Measurements from ENCODE around the gene DEK.
"Not testable (repeated sequence)": the region's sequence is repeated elsewhere in the genome, so short reads cannot be mapped to it uniquely, and the experiment has no call there.

DEK gene

GRCh38 chr6:18264219-18264922 lies at the start of gene DEK:
Gene DEK (minus strand): TSS chr6:18264530. CDS start chr6:18263987, 543 bp downstream.
- H3K36me3 ChIP-seq (ENCODE audit: insufficient read depth, low read length), result peaks cover 27% of the 10 kb centered on the region
- H2AFZ ChIP-seq (ENCODE audit: low read depth, low read length), result peak within 1 kb of the TSS; percentile 66
- peaks cover 20% of the 10 kb centered on the region for H3K4me1 ChIP-seq (ENCODE audit: insufficient read depth, low read length)
- H3K9me3 ChIP-seq (ENCODE audit: low read length), result peaks cover 2% of the 10 kb centered on the region
- H3K27me3 ChIP-seq (ENCODE audit: insufficient read depth, low read length), result no peaks in the 10 kb centered on the region
- peak within 1 kb of the TSS; percentile 71 for H3K4me3 ChIP-seq (ENCODE audit: low read length)

- Histone ChIP-seq H3K36me3 (ENCODE audit: insufficient read depth, low read length) (no peaks in the 10 kb centered on the region), H2AFZ (ENCODE audit: low read depth, low read length) (no peak overlapping the region), H3K4me1 (ENCODE audit: insufficient read depth, low read length) (peaks cover 6% of the 10 kb centered on the region), H3K27me3 (ENCODE audit: insufficient read depth, low read length) (no peaks in the 10 kb centered on the region), H3K9me3 (ENCODE audit: low read length) (no peaks in the 10 kb centered on the region), H3K4me3 (ENCODE audit: low read length) (no peak overlapping the region)
Measured at GRCh38 chr6:18312368-18312767, 48.0 kb upstream of the DEK start.

- H2AFZ ChIP-seq (ENCODE audit: low read depth, low read length); H3K27me3 ChIP-seq (ENCODE audit: insufficient read depth, low read length); H3K4me3 ChIP-seq (ENCODE audit: low read length); H3K36me3 ChIP-seq (ENCODE audit: insufficient read depth, low read length); H3K9me3 ChIP-seq (ENCODE audit: low read length): not testable (repeated sequence)
- H3K4me1 ChIP-seq (ENCODE audit: insufficient read depth, low read length), result peaks cover 12% of the 10 kb centered on the region
Measured at GRCh38 chr6:18310010-18310409, 45.7 kb upstream of the DEK start.

- H2AFZ ChIP-seq (ENCODE audit: low read depth, low read length), result no peak overlapping the region
- H3K9me3 ChIP-seq (ENCODE audit: low read length), result no peaks in the 10 kb centered on the region
- H3K4me1 ChIP-seq (ENCODE audit: insufficient read depth, low read length), result peaks cover 12% of the 10 kb centered on the region
- no peaks in the 10 kb centered on the region for H3K36me3 ChIP-seq (ENCODE audit: insufficient read depth, low read length)
- no peak overlapping the region for H3K4me3 ChIP-seq (ENCODE audit: low read length)
- no peaks in the 10 kb centered on the region for H3K27me3 ChIP-seq (ENCODE audit: insufficient read depth, low read length)
Measured at GRCh38 chr6:18309046-18309445, 44.7 kb upstream of the DEK start.

- peaks cover 12% of the 10 kb centered on the region for H3K4me1 ChIP-seq (ENCODE audit: insufficient read depth, low read length)
- no peak overlapping the region for H2AFZ ChIP-seq (ENCODE audit: low read depth, low read length)
- H3K36me3 ChIP-seq (ENCODE audit: insufficient read depth, low read length), result no peaks in the 10 kb centered on the region
- no peaks in the 10 kb centered on the region for H3K9me3 ChIP-seq (ENCODE audit: low read length)
- H3K27me3 ChIP-seq (ENCODE audit: insufficient read depth, low read length), result no peaks in the 10 kb centered on the region
- no peak overlapping the region for H3K4me3 ChIP-seq (ENCODE audit: low read length)
Measured at GRCh38 chr6:18308070-18308735, 43.9 kb upstream of the DEK start.

GRCh38 chr6:18306977-18307376 lies 42.6 kb upstream of the DEK start:
- Histone ChIP-seq H3K4me1 (ENCODE audit: insufficient read depth, low read length) (peaks cover 12% of the 10 kb centered on the region), H2AFZ (ENCODE audit: low read depth, low read length) (no peak overlapping the region), H3K36me3 (ENCODE audit: insufficient read depth, low read length) (no peaks in the 10 kb centered on the region), H3K4me3 (ENCODE audit: low read length) (no peak overlapping the region), H3K9me3 (ENCODE audit: low read length) (no peaks in the 10 kb centered on the region), H3K27me3 (ENCODE audit: insufficient read depth, low read length) (no peaks in the 10 kb centered on the region)

GRCh38 chr6:18302561-18303439 lies 38.5 kb upstream of the DEK start:
- H2AFZ ChIP-seq (ENCODE audit: low read depth, low read length), result no peak overlapping the region
- H3K9me3 ChIP-seq (ENCODE audit: low read length), result no peaks in the 10 kb centered on the region
- H3K4me3 ChIP-seq (ENCODE audit: low read length), result no peak overlapping the region
- no peaks in the 10 kb centered on the region for H3K36me3 ChIP-seq (ENCODE audit: insufficient read depth, low read length)
- H3K4me1 ChIP-seq (ENCODE audit: insufficient read depth, low read length), result peaks cover 6% of the 10 kb centered on the region
- H3K27me3 ChIP-seq (ENCODE audit: insufficient read depth, low read length), result no peaks in the 10 kb centered on the region

- H3K4me3 ChIP-seq (ENCODE audit: low read length), result no peak overlapping the region
- no peaks in the 10 kb centered on the region for H3K4me1 ChIP-seq (ENCODE audit: insufficient read depth, low read length)
- H2AFZ ChIP-seq (ENCODE audit: low read depth, low read length), result no peak overlapping the region
- H3K36me3 ChIP-seq (ENCODE audit: insufficient read depth, low read length), result no peaks in the 10 kb centered on the region
- H3K9me3 ChIP-seq (ENCODE audit: low read length), result no peaks in the 10 kb centered on the region
- H3K27me3 ChIP-seq (ENCODE audit: insufficient read depth, low read length), result no peaks in the 10 kb centered on the region
Measured at GRCh38 chr6:18293076-18293904, 29.0 kb upstream of the DEK start.

- H3K36me3 ChIP-seq (ENCODE audit: insufficient read depth, low read length), result no peaks in the 10 kb centered on the region
- no peaks in the 10 kb centered on the region for H3K27me3 ChIP-seq (ENCODE audit: insufficient read depth, low read length)
- no peak overlapping the region for H3K4me3 ChIP-seq (ENCODE audit: low read length)
- no peaks in the 10 kb centered on the region for H3K9me3 ChIP-seq (ENCODE audit: low read length)
- no peak overlapping the region for H2AFZ ChIP-seq (ENCODE audit: low read depth, low read length)
- H3K4me1 ChIP-seq (ENCODE audit: insufficient read depth, low read length), result peaks cover under 1% of the 10 kb centered on the region
Measured at GRCh38 chr6:18289283-18289682, 25.0 kb upstream of the DEK start.

- no peaks in the 10 kb centered on the region for H3K36me3 ChIP-seq (ENCODE audit: insufficient read depth, low read length)
- no peak overlapping the region for H2AFZ ChIP-seq (ENCODE audit: low read depth, low read length)
- no peak overlapping the region for H3K4me3 ChIP-seq (ENCODE audit: low read length)
- peaks cover 2% of the 10 kb centered on the region for H3K27me3 ChIP-seq (ENCODE audit: insufficient read depth, low read length)
- H3K9me3 ChIP-seq (ENCODE audit: low read length), result no peaks in the 10 kb centered on the region
- H3K4me1 ChIP-seq (ENCODE audit: insufficient read depth, low read length), result peaks cover 2% of the 10 kb centered on the region
Measured at GRCh38 chr6:18284261-18284660, 19.9 kb upstream of the DEK start.

- Histone ChIP-seq H3K27me3 (ENCODE audit: insufficient read depth, low read length) (peaks cover 18% of the 10 kb centered on the region), H3K9me3 (ENCODE audit: low read length) (no peaks in the 10 kb centered on the region), H3K4me3 (ENCODE audit: low read length) (no peak overlapping the region)
Measured at GRCh38 chr6:18281564-18281963, 17.2 kb upstream of the DEK start.

GRCh38 chr6:18280084-18280483 lies 15.8 kb upstream of the DEK start:
- no peak overlapping the region for H3K4me3 ChIP-seq (ENCODE audit: low read length)
- no peaks in the 10 kb centered on the region for H3K36me3 ChIP-seq (ENCODE audit: insufficient read depth, low read length)
- no peaks in the 10 kb centered on the region for H3K9me3 ChIP-seq (ENCODE audit: low read length)
- peaks cover 10% of the 10 kb centered on the region for H3K4me1 ChIP-seq (ENCODE audit: insufficient read depth, low read length)
- H3K27me3 ChIP-seq (ENCODE audit: insufficient read depth, low read length), result peaks cover 28% of the 10 kb centered on the region
- H2AFZ ChIP-seq (ENCODE audit: low read depth, low read length), result no peak overlapping the region

More at GRCh38 chr6:18281564-18281963, 17.2 kb upstream of the DEK start:
- Histone ChIP-seq H3K36me3 (ENCODE audit: insufficient read depth, low read length) (no peaks in the 10 kb centered on the region), H2AFZ (ENCODE audit: low read depth, low read length) (no peak overlapping the region), H3K4me1 (ENCODE audit: insufficient read depth, low read length) (peaks cover 9% of the 10 kb centered on the region)

Measured in neuron (in vitro differentiated cells).